ENCODE results near the gene RESP18. TPM values are rescaled to one million over a fixed set of nuclear protein-coding genes. Genes with fewer than 3 reads are reported as not detected.

The RESP18 gene
- total and polyA plus RNA-seq, 2 donors (not counting 1 experiment from before 2014, with no cell fraction given): not detected

DNA sequence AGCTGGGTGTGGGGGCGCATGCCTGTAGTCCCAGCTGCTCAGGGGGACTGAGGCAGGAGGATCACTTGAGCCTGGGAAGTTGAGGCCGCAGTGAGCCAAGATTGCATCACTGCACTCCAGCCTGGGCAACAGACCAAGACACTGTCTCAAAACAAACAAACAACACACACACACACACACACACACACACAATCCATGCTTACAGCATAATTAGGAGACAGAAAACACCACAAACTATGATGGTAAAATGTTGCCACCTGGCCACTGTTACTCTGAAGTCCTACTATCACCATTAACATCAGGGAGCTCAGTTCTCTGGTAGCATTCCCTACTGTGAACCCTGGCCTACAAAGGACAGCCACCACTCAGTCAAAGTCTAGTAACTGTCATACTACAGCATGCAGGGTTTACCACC, 36.9 kb upstream of the RESP18 start:
- CTCF ChIA-PET: interaction anchor here (1.0 kb wide), 1 partner anchor 9 kb away, joined by 3 read pairs; no protein-coding TSS in a partner anchor
- no peak overlapping the region for H3K27ac ChIP-seq (ENCODE audit: low read length in 2 of 2)
- peaks cover 0 to 13% of the 10 kb centered on the region in 2 experiments for H3K36me3 ChIP-seq (replicated peaks in 1 of 2; ENCODE audit: control extremely low read depth in 1 of 2, control insufficient read depth in 1 of 2, extremely low read depth in 1 of 2, insufficient read depth in 2 of 2, low read length in 1 of 2)
- TF ChIP-seq CTCF (IDR thresholded peaks at IDR 0.05) (no peak), EZH2 (IDR thresholded peaks at IDR 0.05; ENCODE audit: borderline replicate concordance, insufficient read depth, low read depth, low read length, poor library complexity, severe bottlenecking) (no peak)
- H4K20me1 ChIP-seq (ENCODE audit: control insufficient read depth, insufficient read depth, low read length, poor library complexity, severe bottlenecking): no peaks in the 10 kb centered on the region
- intact Hi-C loops (cut with micrococcal nuclease): no loop called here
- no peak overlapping the region for H3K9ac ChIP-seq (ENCODE audit: low read length)
- H3K4me3 Mint-ChIP-seq: no peak overlapping the region
- no peak overlapping the region for H3K4me2 ChIP-seq (replicated peaks; ENCODE audit: low read depth, low read length, poor library complexity, severe bottlenecking)
- H3K4me1 Mint-ChIP-seq: no peaks in the 10 kb centered on the region
- no peak overlapping the region for H2AFZ ChIP-seq (ENCODE audit: insufficient read depth, low read depth, low read length, poor library complexity, severe bottlenecking)
- no peak overlapping the region for H3K27ac Mint-ChIP-seq
- 0% methylated on average over 1 of the region's 2 CpGs for WGBS (ENCODE audit: insufficient coverage)
- POLR2A ChIA-PET: interaction anchor here (0.6 kb wide), 1 partner anchor 54 kb away, joined by 5 read pairs; no protein-coding TSS in a partner anchor
- ATAC-seq (ENCODE audit: low read depth) (no peak), DNase-seq (no peak)
- no peaks in the 10 kb centered on the region for H3K9me3 Mint-ChIP-seq (ENCODE audit: insufficient read depth)
- no peaks in the 10 kb centered on the region for H3K27me3 ChIP-seq (replicated peaks in 1 of 4; ENCODE audit: control extremely low read depth in 1 of 4, control insufficient read depth in 3 of 4, insufficient read depth in 4 of 4, low read length in 3 of 4)
- H3K4me3 ChIP-seq (ENCODE audit: control extremely low read depth in 1 of 5, extremely low read depth in 1 of 5, insufficient read depth in 1 of 5, low read depth in 2 of 5, low read length in 4 of 5): no peak overlapping the region
- no peaks in the 10 kb centered on the region for H3K79me2 ChIP-seq (ENCODE audit: control insufficient read depth, insufficient read depth, low read length)
- H3K4me1 ChIP-seq (ENCODE audit: control insufficient read depth in 2 of 2, insufficient read depth in 2 of 2, low read length in 2 of 2): no peaks in the 10 kb centered on the region
- no peaks in the 10 kb centered on the region for H3K27me3 Mint-ChIP-seq
- H3K9me3 ChIP-seq (ENCODE audit: control extremely low read depth in 1 of 3, control insufficient read depth in 2 of 3, insufficient read depth in 1 of 3, low read length in 2 of 3): no peaks in the 10 kb centered on the region

DNA sequence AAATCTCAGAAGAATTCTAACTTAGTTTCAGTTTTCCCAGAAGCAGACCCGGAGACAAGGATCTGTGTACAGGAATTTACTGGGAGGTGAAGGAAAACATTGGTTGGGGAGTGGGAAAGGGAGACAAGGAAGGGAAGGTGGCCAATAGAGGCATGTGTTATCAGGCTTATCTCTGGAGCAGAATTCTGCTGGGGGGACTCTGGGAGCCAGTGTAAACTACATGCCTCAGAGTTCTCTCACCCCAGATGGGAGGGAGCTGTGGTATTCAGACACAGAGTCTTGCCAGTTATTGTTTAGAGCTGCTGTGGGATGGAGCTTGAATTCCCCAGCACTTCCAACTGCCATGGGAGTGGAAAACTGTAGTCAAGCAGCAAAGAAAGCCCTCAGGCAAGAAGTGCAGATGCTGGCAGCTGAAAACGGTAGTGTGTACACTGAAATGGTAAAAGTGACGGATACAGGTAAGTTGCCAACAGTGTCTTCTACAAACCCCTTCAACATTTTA, 36.2 kb upstream of the RESP18 start:
- H3K4me2 ChIP-seq (replicated peaks; ENCODE audit: low read depth, low read length, poor library complexity, severe bottlenecking): no peak overlapping the region
- no peak for TF ChIP-seq EZH2 (IDR thresholded peaks at IDR 0.05; ENCODE audit: borderline replicate concordance, insufficient read depth, low read depth, low read length, poor library complexity, severe bottlenecking)
- TF ChIP-seq CTCF (IDR thresholded peaks at IDR 0.05): no peak
- H3K4me1 ChIP-seq (ENCODE audit: control insufficient read depth in 2 of 2, insufficient read depth in 2 of 2, low read length in 2 of 2): no peaks in the 10 kb centered on the region
- H3K27me3 Mint-ChIP-seq: no peaks in the 10 kb centered on the region
- H3K9me3 Mint-ChIP-seq (ENCODE audit: insufficient read depth): no peaks in the 10 kb centered on the region
- ChIA-PET CTCF (no interaction called here), POLR2A (interaction anchor here (0.6 kb wide), 1 partner anchor 82 kb away, joined by 3 read pairs; no protein-coding TSS in a partner anchor)
- no peaks in the 10 kb centered on the region for H3K9me3 ChIP-seq (ENCODE audit: control extremely low read depth in 1 of 3, control insufficient read depth in 2 of 3, insufficient read depth in 1 of 3, low read length in 2 of 3)
- WGBS (ENCODE audit: insufficient coverage): 83% methylated on average over 1 of the region's 3 CpGs
- H3K4me3 Mint-ChIP-seq: no peak overlapping the region
- H2AFZ ChIP-seq (ENCODE audit: insufficient read depth, low read depth, low read length, poor library complexity, severe bottlenecking): no peak overlapping the region
- no peak overlapping the region for H3K27ac ChIP-seq (ENCODE audit: low read length in 2 of 2)
- no peak for DNase-seq
- H3K4me1 Mint-ChIP-seq: no peaks in the 10 kb centered on the region
- peaks cover 0 to 6% of the 10 kb centered on the region in 2 experiments for H3K36me3 ChIP-seq (replicated peaks in 1 of 2; ENCODE audit: control extremely low read depth in 1 of 2, control insufficient read depth in 1 of 2, extremely low read depth in 1 of 2, insufficient read depth in 2 of 2, low read length in 1 of 2)
- no peaks in the 10 kb centered on the region for H3K27me3 ChIP-seq (replicated peaks in 1 of 4; ENCODE audit: control extremely low read depth in 1 of 4, control insufficient read depth in 3 of 4, insufficient read depth in 4 of 4, low read length in 3 of 4)
- H3K27ac Mint-ChIP-seq: no peak overlapping the region
- no peak overlapping the region for H3K9ac ChIP-seq (ENCODE audit: low read length)
- no peak overlapping the region for H3K4me3 ChIP-seq (ENCODE audit: control extremely low read depth in 1 of 5, extremely low read depth in 1 of 5, insufficient read depth in 1 of 5, low read depth in 2 of 5, low read length in 4 of 5)
- no peaks in the 10 kb centered on the region for H3K79me2 ChIP-seq (ENCODE audit: control insufficient read depth, insufficient read depth, low read length)
- ATAC-seq (ENCODE audit: low read depth): no peak
- intact Hi-C loops (cut with micrococcal nuclease): no loop called here
- no peaks in the 10 kb centered on the region for H4K20me1 ChIP-seq (ENCODE audit: control insufficient read depth, insufficient read depth, low read length, poor library complexity, severe bottlenecking)
